PC-3 (cell line): ENCODE measurements around the gene LRRFIP2.

Experiments used
- EZH2 ChIP-seq: fragments of 300-600 bp; sonication (generic); IDR thresholded peaks from one replicate; pipeline ENCODE4 v1.6.1; 2017; ENCODE audit warnings: antibody characterized with exemption, mild to moderate bottlenecking, low read length; ENCODE audit not compliant: unreplicated experiment
- TF ChIP-seq, protein P1 (sequence below): fragments of 300-600 bp; sonication (generic); conservative IDR thresholded peaks from 2 replicates; pipeline ENCODE4 v1.5.1; 2017; ENCODE audit warnings: antibody characterized with exemption, low read depth, mild to moderate bottlenecking, low read length

DNA sequence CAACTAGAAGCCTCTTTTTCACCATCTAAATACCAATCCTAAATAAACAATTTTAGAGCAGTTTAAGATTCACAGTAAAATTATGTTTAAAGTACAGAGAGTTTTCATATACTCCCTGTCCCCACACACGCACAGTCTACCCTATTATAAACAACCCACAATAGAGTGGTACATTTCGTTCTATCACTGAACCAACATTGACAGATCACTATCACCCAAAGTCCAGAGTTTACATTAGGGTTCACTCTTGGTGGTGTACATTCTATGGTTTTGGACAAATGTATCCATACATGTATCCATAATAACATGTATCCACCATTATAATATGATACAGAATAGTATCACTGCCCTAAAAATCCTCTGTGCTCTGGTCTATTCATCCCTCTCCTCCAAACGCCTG is 92.1 kb downstream of the LRRFIP2 start:
- TF ChIP-seq, protein P1, sequence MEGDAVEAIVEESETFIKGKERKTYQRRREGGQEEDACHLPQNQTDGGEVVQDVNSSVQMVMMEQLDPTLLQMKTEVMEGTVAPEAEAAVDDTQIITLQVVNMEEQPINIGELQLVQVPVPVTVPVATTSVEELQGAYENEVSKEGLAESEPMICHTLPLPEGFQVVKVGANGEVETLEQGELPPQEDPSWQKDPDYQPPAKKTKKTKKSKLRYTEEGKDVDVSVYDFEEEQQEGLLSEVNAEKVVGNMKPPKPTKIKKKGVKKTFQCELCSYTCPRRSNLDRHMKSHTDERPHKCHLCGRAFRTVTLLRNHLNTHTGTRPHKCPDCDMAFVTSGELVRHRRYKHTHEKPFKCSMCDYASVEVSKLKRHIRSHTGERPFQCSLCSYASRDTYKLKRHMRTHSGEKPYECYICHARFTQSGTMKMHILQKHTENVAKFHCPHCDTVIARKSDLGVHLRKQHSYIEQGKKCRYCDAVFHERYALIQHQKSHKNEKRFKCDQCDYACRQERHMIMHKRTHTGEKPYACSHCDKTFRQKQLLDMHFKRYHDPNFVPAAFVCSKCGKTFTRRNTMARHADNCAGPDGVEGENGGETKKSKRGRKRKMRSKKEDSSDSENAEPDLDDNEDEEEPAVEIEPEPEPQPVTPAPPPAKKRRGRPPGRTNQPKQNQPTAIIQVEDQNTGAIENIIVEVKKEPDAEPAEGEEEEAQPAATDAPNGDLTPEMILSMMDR, result no peak
- TF ChIP-seq EZH2, result no peak
